HepG2 (cell line): ENCODE data around the gene CFAP54. TPM values are rescaled to one million over a fixed set of nuclear protein-coding genes. Genes with fewer than 3 reads are reported as not detected.

ENCODE experiments used
- AKNA ChIP-seq: sonication (generic); formaldehyde crosslinking; IDR thresholded peaks from 2 replicates; pipeline ENCODE4 v1.4.0; 2020; ENCODE audit warnings: missing genetic modification reagents, borderline replicate concordance
- ASH2L ChIP-seq: fragments of 300-600, 200-600 bp; sonication (generic); IDR thresholded peaks from 2 replicates; pipeline ENCODE4 v1.7.0; 2017; ENCODE audit warnings: low read depth, mild to moderate bottlenecking, moderate library complexity, mixed read lengths, low read length; ENCODE audit not compliant: insufficient read length
- ATF1 ChIP-seq: IDR thresholded peaks from 2 replicates; pipeline ENCODE4 v1.6.1; 2016; ENCODE audit warnings: mild to moderate bottlenecking, control low read depth
- EEA1 ChIP-seq: sonication (generic); formaldehyde crosslinking; IDR thresholded peaks from 2 replicates; pipeline ENCODE4 v1.5.1; 2020; ENCODE audit warnings: mild to moderate bottlenecking, missing genetic modification reagents, borderline replicate concordance
- ELF3 ChIP-seq: IDR thresholded peaks from 2 replicates; pipeline ENCODE4 v1.6.1; 2016; ENCODE audit warnings: missing genetic modification reagents, missing compliant biosample characterization
- FOXO1 ChIP-seq: sonication (generic); formaldehyde crosslinking; IDR thresholded peaks from 2 replicates; pipeline ENCODE4 v1.4.0; 2020; ENCODE audit warnings: missing genetic modification reagents
- HCFC1 ChIP-seq: fragments of 150-350 bp; IDR thresholded peaks from 2 replicates; pipeline ENCODE4 v1.6.1; 2014; ENCODE audit warnings: low read depth, low read length
- HINFP ChIP-seq: sonication (generic); formaldehyde crosslinking; IDR thresholded peaks from 2 replicates; pipeline ENCODE4 v1.4.0; 2020; ENCODE audit warnings: low read depth, mild to moderate bottlenecking, missing genetic modification reagents
- HNRNPK ChIP-seq: fragments of 200-400 bp; formaldehyde crosslinking; IDR thresholded peaks from 2 replicates; pipeline ENCODE4 v1.6.1; 2018; ENCODE audit warnings: low read length, low read depth, moderate library complexity, mild to moderate bottlenecking; ENCODE audit not compliant: poor library complexity, severe bottlenecking
- JUNB ChIP-seq: sonication (generic); formaldehyde crosslinking; IDR thresholded peaks from 2 replicates; pipeline ENCODE4 v1.8.0; 2022; ENCODE audit warnings: missing genetic modification reagents, mild to moderate bottlenecking, borderline replicate concordance
- KAT8 ChIP-seq: IDR thresholded peaks from 2 replicates; pipeline ENCODE4 v1.6.1; 2016; ENCODE audit warnings: missing genetic modification reagents, missing compliant biosample characterization
- MAFK ChIP-seq, 2 experiments: IDR thresholded peaks in 1 of 2; conservative IDR thresholded peaks in 1 of 2; 2 replicates each; pipeline ENCODE4 v1.6.1; 2011; ENCODE audit warnings: improper control_type of control experiment in 2 of 2, low read length in 2 of 2
- MIXL1 ChIP-seq: IDR thresholded peaks from 2 replicates; pipeline ENCODE4 v1.6.1; 2016
- NR2C2 ChIP-seq: sonication (generic); formaldehyde crosslinking; IDR thresholded peaks from 2 replicates; pipeline ENCODE4 v1.4.0; 2020; ENCODE audit warnings: missing genetic modification reagents, mild to moderate bottlenecking, moderate library complexity, borderline replicate concordance
- POGZ ChIP-seq: sonication (generic); formaldehyde crosslinking; IDR thresholded peaks from 2 replicates; pipeline ENCODE4 v1.4.0; 2020; ENCODE audit warnings: mild to moderate bottlenecking, missing genetic modification reagents
- ZFP62 ChIP-seq: sonication (generic); formaldehyde crosslinking; IDR thresholded peaks from 2 replicates; pipeline ENCODE4 v1.4.0; 2020; ENCODE audit warnings: missing genetic modification reagents
- ZNF205 ChIP-seq: IDR thresholded peaks from 2 replicates; pipeline ENCODE4 v1.6.1; 2018; ENCODE audit warnings: missing biosample characterization, missing genetic modification reagents
- ZNF281 ChIP-seq: sonication (generic); formaldehyde crosslinking; IDR thresholded peaks from 2 replicates; pipeline ENCODE4 v1.4.0; 2020; ENCODE audit warnings: missing genetic modification reagents, borderline replicate concordance
- ZNF552 ChIP-seq: sonication (generic); formaldehyde crosslinking; IDR thresholded peaks from 2 replicates; pipeline ENCODE4 v1.9.0; 2022; ENCODE audit warnings: missing genetic modification reagents, mild to moderate bottlenecking, borderline replicate concordance
- ZNF768 ChIP-seq: sonication (generic); formaldehyde crosslinking; IDR thresholded peaks from 2 replicates; pipeline ENCODE4 v1.4.0; 2020; ENCODE audit warnings: missing genetic modification reagents
- ZNF772 ChIP-seq: sonication (generic); formaldehyde crosslinking; IDR thresholded peaks from 2 replicates; pipeline ENCODE4 v1.5.0; 2020; ENCODE audit warnings: mild to moderate bottlenecking, missing genetic modification reagents
- ZNF878 ChIP-seq: sonication (generic); formaldehyde crosslinking; IDR thresholded peaks from 2 replicates; pipeline ENCODE4 v1.8.1; 2023; ENCODE audit warnings: mild to moderate bottlenecking, missing genetic modification reagents, moderate library complexity
- polyA plus RNA-seq, 8 experiments: library from polyadenylated mRNA; depleted of rRNA in 3 of 8; stranded (reverse) in 7 of 8; unstranded in 1 of 8; fragments of >200 nt; fragmentation: Illumina TruSeq in 4 of 8; extraction: Trizol in 4 of 8; gene quantifications; 2 replicates each; pipeline versions ENCODE4 v1.2.1 to v1.2.3, GENCODE V29; 2011 to 2016; ENCODE audit warnings: low read depth in 4 of 8, missing spikeins in 1 of 8, mixed read lengths in 1 of 8; ENCODE audit not compliant: insufficient read depth in 1 of 8
- total RNA-seq, 5 experiments: library from RNA; depleted of rRNA; stranded (reverse); fragments of >200 nt; fragmentation: Illumina TruSeq; extraction: Trizol; gene quantifications; 2 replicates each; pipeline ENCODE4 v1.2.3, GENCODE V29; 2016; ENCODE audit warnings: low read depth in 1 of 5

Gene CFAP54
- total and polyA plus RNA-seq, 2 of the 13 experiments (the other 11 are each of a cell fraction or from before 2014, with no cell fraction given): not detected

- TF ChIP-seq ZNF552 (CRISPR knock-in tag) (no peak), ZNF878 (CRISPR knock-in tag) (no peak), ASH2L (peak; percentile 43), NR2C2 (CRISPR knock-in tag) (no peak), JUNB (no peak), ZNF205 (peak; percentile 62; the same call in 1 of the 2 replicates), HNRNPK (no peak), ZNF281 (0 out of 2 replicates have a peak, but pooled peaks have one; percentile 13), EEA1 (CRISPR knock-in tag) (no peak), HINFP (CRISPR knock-in tag) (no peak), AKNA (CRISPR knock-in tag) (no peak), POGZ (CRISPR knock-in tag) (no peak), HCFC1 (no peak), ELF3 (CRISPR knock-in tag) (no peak), KAT8 (CRISPR knock-in tag) (peak; percentile 59), FOXO1 (0 out of 2 replicates have a peak, but pooled peaks have one; percentile 38), ZFP62 (CRISPR knock-in tag) (no peak; the same call in 1 of the 2 replicates), ZNF772 (CRISPR knock-in tag) (peak; percentile 57; the same call in 1 of the 2 replicates), ZNF768 (CRISPR knock-in tag) (peak; percentile 51; the same call in 1 of the 2 replicates), ATF1 (CRISPR knock-in tag) (no peak), MIXL1 (no peak), MAFK (conservative IDR thresholded peaks at IDR 0.05 in 1 of 2, IDR thresholded peaks at IDR 0.05 in 1 of 2; ENCODE audit: low read length in 2 of 2) (no peak)
Observed at GRCh38 chr12:96489392-96490056, at the start of gene CFAP54 (continued).
